ENCODE data around the gene MET. TPM values are rescaled to one million over a fixed set of nuclear protein-coding genes. Genes with fewer than 3 reads are reported as not detected.

The MET gene
- total RNA-seq, 2 experiments from 2014 or later, result 0.58 to 0.72 TPM

DNA sequence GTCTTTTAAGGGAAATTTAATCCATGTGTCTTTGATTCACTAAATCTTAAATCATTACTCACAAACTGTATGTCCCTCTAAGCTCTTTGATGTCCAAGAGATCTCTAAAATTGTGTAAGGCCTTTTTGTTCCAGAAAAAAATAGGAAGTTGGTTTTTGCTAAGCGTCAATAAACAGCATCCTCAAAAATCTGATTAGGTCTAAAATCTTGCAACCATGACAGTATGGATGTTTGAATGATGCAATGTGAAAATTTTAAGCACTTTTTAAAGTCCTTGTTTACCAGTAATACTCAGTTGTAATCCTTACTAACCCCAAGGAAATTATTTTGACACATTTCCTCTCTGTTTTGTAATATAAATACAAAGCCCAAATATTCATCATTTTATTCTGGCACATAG, 6.8 kb downstream of the MET start:
- Mint-ChIP-seq H3K4me1 (peaks cover 3% of the 10 kb centered on the region), H3K9me3 (no peaks in the 10 kb centered on the region), H3K36me3 (no peaks in the 10 kb centered on the region), H3K27me3 (peaks cover 43% of the 10 kb centered on the region), H3K27ac (no peak overlapping the region), H3K4me3 (no peak overlapping the region)
- no peak for DNase-seq

DNA sequence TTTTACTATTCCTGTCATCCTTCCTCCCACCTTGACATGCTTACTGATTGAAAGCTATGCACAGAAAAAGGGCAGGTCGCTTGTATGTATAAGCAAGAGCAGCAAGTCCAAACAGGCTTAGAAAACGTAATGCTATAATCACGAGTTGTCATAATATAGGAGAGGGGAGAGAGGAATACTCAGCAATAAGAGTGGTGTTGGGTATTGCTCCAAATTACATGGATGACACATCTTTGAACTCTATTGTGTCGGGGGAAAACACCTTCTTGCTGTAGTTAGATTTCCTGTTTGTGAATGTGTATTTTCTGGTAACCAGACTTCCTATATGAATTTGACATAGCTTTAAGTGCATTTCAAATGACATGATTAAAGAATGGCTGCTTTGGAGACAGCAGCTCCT, 7.5 kb downstream of the MET start:
- no peak for DNase-seq
- peaks cover 3% of the 10 kb centered on the region for H3K4me1 Mint-ChIP-seq
- no peak overlapping the region for H3K27ac Mint-ChIP-seq
- peaks cover 48% of the 10 kb centered on the region for H3K27me3 Mint-ChIP-seq
- no peak overlapping the region for H3K4me3 Mint-ChIP-seq
- no peaks in the 10 kb centered on the region for H3K36me3 Mint-ChIP-seq
- H3K9me3 Mint-ChIP-seq, result no peaks in the 10 kb centered on the region

DNA sequence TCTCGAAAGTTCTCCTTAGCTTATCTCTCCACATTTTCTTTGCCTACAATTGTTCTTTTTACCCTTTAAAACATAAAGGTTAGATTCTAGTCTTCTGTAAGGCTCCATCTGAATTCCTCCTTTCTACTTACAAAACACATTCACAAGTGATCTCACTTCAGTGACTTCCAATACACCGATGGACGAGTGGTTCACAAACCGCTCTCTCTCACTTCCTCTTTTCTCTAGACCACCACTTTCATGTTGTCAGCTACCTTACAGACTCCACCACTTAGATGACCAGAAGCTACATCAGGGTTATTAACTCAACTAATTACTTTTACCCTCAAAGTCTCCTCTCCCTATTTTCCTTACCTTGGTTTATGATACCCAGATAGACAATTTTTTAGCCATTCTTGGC, 11.8 kb downstream of the MET start:
- no peak overlapping the region for H3K4me3 Mint-ChIP-seq
- H3K9me3 Mint-ChIP-seq, result no peaks in the 10 kb centered on the region
- H3K27ac Mint-ChIP-seq, result no peak overlapping the region
- H3K4me1 Mint-ChIP-seq, result peaks cover 3% of the 10 kb centered on the region
- H3K27me3 Mint-ChIP-seq, result peaks cover 40% of the 10 kb centered on the region
- DNase-seq, result no peak
- peaks cover 2% of the 10 kb centered on the region for H3K36me3 Mint-ChIP-seq

DNA sequence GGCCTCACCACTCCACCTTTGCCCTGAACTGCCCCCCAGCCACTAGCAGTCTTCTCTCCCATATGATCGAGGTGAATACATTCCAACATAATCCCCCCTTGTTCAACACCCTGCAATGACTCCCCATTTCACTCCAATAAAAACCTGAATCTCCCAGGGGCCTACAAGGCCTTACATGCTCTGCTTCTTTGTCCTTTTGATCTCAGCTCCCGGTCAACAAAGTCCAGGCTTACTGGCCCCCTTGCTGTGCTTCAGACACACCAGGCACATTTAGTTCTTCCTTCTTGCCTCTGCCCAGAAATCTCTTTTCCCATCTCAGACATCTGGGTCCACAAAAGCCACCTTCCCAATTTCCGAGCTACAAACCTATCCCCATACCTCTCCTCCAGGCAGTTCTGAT, 14.0 kb downstream of the MET start:
- H3K27ac Mint-ChIP-seq, result no peak overlapping the region
- H3K4me3 Mint-ChIP-seq, result no peak overlapping the region
- no peak for DNase-seq
- H3K36me3 Mint-ChIP-seq, result peaks cover 2% of the 10 kb centered on the region
- H3K27me3 Mint-ChIP-seq, result peaks cover 41% of the 10 kb centered on the region
- no peaks in the 10 kb centered on the region for H3K4me1 Mint-ChIP-seq
- H3K9me3 Mint-ChIP-seq, result no peaks in the 10 kb centered on the region

DNA sequence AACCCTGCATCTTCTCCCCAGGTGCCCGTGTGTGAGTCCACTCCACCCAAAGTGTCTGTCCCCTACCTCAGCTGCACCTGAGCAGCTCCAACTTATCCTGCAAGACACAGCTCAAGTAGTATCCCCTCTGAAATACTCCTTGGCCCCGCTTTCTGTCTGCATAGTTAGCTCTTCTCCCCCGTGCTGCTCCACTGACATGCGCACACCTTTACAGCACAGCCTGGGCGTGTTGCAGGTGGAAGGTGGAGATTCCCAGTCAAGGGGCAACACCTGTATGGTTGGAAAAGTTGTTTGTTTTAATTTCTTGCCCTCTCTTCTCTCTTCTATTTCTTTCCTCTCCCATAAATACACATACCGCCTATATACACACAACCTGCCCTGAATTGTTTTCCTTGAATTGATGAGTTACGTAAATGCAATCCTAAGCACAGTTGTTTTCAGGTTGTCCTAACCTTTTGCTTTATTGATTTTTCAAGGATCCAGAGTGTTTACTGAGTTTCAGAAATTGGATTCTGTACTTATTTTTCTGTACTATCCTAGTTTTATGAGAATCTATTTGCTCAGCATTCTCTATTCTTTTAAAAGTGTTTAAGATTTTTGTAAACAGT, 14.9 kb downstream of the MET start:
- Mint-ChIP-seq H3K27me3 (peaks cover 47% of the 10 kb centered on the region), H3K27ac (no peak overlapping the region), H3K9me3 (no peaks in the 10 kb centered on the region), H3K36me3 (peaks cover 2% of the 10 kb centered on the region), H3K4me1 (no peaks in the 10 kb centered on the region), H3K4me3 (no peak overlapping the region)
- DNase-seq, result no peak

DNA sequence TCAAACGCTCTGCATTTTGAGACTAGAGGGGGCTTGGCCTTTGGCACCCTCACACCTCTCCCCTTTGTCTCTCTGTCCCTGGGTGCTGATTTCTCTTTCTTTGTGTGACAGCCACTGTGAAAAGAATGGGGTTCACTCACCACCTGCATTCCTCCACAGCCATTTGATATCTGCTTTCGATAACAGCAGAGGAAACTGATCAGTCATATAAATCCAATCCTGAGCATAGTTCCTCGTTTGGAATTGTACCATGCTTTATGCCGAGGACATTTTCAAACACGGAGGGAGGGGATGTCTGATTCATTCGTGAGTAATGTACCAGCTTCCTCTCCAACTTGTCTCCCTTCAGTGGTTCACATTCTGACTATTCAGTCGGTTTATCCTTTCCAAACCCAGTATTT, 15.8 kb downstream of the MET start:
- no peak for DNase-seq
- H3K9me3 Mint-ChIP-seq, result no peaks in the 10 kb centered on the region
- H3K27ac Mint-ChIP-seq, result no peak overlapping the region
- H3K4me1 Mint-ChIP-seq, result peaks cover 2% of the 10 kb centered on the region
- no peak overlapping the region for H3K4me3 Mint-ChIP-seq
- H3K27me3 Mint-ChIP-seq, result peaks cover 42% of the 10 kb centered on the region
- H3K36me3 Mint-ChIP-seq, result peaks cover 2% of the 10 kb centered on the region

DNA sequence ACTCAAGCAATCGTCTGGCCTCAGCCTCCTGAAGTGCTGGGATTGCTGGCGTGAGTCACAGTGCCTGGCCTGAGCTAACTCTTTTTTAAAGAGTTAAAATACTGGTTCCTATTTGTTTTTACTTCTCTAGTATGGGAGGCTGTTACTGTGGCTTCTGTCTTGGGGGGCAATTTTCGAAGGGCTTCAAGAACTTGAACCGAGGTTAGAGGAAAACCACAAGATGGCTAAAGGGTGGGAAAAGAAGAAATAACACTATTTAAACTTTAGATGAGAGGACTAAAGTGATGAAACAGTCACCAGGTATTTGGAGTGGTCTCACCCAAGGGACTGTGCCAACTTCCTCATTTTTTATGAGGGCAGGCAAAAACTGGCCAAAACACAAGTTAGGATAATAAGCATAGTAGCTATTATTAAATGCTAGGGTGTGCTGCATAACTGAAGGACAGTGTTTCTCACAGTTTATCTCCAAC, 17.8 kb downstream of the MET start:
- Mint-ChIP-seq H3K36me3 (peaks cover 2% of the 10 kb centered on the region), H3K27me3 (peaks cover 24% of the 10 kb centered on the region), H3K4me1 (peaks cover 2% of the 10 kb centered on the region), H3K9me3 (no peaks in the 10 kb centered on the region), H3K4me3 (no peak overlapping the region), H3K27ac (no peak overlapping the region)
- no peak for DNase-seq

DNA sequence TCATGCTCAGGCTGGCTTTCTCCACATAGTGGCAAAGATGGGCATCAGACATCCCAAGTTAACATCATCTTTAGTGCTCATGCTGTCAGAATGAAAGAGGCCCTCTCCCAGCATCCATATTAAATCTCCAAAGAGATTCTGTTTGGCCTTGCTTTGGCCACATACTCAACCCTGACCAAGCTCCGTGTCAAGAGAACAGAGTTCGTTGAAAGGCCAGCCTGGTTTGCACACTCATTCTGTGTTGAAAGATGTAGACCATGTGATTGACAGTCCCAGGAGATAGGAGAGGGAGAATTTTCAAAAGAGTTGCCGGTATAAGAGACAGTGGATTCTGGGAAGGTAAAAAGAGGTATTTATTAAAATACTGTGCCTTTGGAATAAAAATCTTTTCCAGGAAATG, 19.7 kb downstream of the MET start:
- peaks cover 16% of the 10 kb centered on the region for H3K27me3 Mint-ChIP-seq
- no peaks in the 10 kb centered on the region for H3K9me3 Mint-ChIP-seq
- peaks cover 2% of the 10 kb centered on the region for H3K4me1 Mint-ChIP-seq
- no peaks in the 10 kb centered on the region for H3K36me3 Mint-ChIP-seq
- H3K4me3 Mint-ChIP-seq, result no peak overlapping the region
- H3K27ac Mint-ChIP-seq, result no peak overlapping the region
- no peak for DNase-seq

DNA sequence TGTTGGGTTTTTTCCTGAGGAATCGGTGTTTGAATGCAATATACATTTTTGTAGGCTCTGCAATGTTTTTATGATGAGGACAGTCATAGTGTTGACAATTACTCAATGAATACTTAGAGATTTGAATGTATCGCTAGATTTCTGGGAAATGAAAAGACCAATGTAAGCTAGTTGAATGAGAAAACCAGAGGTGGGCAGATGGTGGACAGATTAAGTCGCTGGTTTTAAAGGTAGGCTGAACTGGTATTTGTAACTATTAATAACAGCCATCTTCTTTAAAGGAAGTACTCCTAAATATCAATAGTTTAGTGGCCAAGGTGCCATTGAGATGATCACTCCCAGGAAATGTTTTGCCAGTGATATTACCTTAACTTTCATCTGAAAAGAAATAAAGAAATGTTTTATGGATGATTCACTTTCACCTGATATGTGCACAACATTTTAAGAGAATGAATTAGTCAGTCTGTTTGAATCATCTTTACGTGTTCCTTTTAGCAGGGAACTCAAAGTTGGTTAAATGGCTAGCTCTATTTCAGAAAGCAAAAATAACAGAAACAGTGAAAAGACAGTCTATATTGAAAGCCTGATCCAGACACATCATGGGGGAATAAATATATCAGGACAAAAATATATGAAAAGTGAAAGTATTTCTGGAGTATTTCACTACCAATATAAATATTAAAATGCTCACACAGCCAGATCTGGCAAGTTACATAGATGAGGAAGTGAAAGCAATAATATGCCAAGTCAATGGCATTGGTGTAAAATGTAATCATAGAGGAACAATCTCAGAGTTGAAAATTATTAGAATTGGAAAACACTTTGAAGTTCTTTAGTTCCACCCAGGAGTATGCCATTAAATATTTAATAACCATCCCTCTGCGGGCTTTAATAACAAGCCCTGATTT, 20.7 kb downstream of the MET start:
- Mint-ChIP-seq H3K36me3 (no peaks in the 10 kb centered on the region), H3K9me3 (no peaks in the 10 kb centered on the region)

DNA sequence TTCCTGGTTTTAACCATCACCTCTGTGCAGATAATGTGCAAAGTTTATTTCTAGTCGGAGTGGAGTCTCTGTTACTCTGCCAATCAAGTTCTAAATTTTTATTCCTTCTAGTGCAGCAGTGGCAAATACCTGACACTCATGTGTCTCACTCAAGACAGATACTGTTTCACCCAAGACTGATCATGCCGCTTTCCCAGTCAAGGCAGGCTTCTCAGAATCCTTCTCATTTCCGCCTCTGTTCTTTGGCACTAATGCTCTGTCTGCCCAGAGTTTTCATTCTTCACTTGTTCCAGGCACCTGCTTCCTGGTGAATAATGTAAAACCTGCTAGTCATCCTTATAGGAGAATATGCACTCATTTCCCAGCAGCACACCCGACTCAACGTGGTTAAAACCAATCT, 24.7 kb downstream of the MET start:
- DNase-seq, result no peak
- H3K4me3 Mint-ChIP-seq, result no peak overlapping the region
- no peaks in the 10 kb centered on the region for H3K36me3 Mint-ChIP-seq
- no peaks in the 10 kb centered on the region for H3K9me3 Mint-ChIP-seq
- peaks cover 2% of the 10 kb centered on the region for H3K4me1 Mint-ChIP-seq
- peaks cover 11% of the 10 kb centered on the region for H3K27me3 Mint-ChIP-seq
- no peak overlapping the region for H3K27ac Mint-ChIP-seq

More for the DNA sequence above, 20.7 kb downstream of the MET start:
- H3K27ac Mint-ChIP-seq, result no peak overlapping the region
- peaks cover 2% of the 10 kb centered on the region for H3K4me1 Mint-ChIP-seq
- peaks cover 20% of the 10 kb centered on the region for H3K27me3 Mint-ChIP-seq
- no peak for DNase-seq
- H3K4me3 Mint-ChIP-seq, result no peak overlapping the region

DNA sequence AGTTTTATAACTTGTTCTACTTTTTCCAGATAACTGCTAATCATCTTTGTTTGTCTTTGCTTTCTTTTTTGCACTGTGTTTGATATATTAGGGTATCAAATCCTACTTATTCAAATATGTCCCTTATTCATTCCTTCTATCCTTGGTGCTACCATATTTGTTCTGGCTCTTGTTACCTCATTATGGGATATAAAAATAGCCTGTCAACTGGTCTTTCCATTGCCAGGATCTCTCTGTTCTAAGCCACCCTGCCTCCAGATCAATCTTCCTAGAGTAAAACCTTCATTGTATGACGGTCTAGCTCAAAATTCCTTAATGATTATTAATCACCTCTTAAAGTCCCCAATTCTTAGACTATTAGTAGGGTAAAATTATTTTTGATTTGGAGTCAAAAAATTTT, 25.2 kb downstream of the MET start:
- Mint-ChIP-seq H3K4me3 (no peak overlapping the region), H3K27ac (no peak overlapping the region), H3K36me3 (no peaks in the 10 kb centered on the region), H3K27me3 (peaks cover 11% of the 10 kb centered on the region), H3K4me1 (peaks cover 2% of the 10 kb centered on the region), H3K9me3 (no peaks in the 10 kb centered on the region)
- no peak for DNase-seq

DNA sequence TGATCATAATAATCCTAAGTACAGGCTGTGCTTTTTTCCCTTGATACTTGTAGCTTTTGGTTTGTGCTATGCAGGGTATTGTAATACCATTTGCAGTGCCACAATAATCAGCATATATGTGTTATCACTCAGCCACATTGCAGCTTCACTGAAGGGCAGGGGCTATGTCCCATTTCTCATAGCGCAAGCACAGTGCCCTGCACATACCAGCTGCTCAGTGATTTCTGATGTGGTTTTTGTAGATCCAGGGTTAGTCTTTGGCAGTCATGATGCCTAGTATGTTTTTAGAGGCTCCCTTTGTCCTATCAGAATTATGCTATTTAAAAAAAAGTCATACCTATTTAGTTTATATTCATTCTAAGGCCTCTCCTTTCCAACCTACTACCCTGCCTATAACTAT, 25.8 kb downstream of the MET start:
- Mint-ChIP-seq H3K9me3 (no peaks in the 10 kb centered on the region), H3K36me3 (no peaks in the 10 kb centered on the region), H3K4me1 (peaks cover under 1% of the 10 kb centered on the region), H3K4me3 (no peak overlapping the region), H3K27me3 (peaks cover 14% of the 10 kb centered on the region), H3K27ac (no peak overlapping the region)
- DNase-seq, result no peak

DNA sequence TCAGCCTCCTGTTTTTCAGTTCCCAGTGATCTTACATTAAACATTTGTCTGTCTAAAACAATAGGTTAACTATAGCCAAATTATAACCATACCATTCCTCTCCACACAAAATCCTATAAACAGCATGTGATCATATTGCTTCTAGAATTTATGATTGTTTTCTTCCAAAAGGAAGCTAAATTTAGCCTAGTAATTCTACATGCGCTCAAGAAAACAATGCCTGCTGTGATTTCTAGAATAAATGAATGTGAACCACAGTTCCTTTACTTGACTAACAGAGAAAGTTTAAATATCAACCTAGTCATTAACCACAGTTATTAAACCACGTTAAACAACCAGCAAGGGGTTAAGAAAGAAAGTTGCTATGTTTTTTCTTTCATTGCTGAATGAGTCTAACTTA, 26.4 kb downstream of the MET start:
- no peaks in the 10 kb centered on the region for H3K4me1 Mint-ChIP-seq
- no peak overlapping the region for H3K27ac Mint-ChIP-seq
- peaks cover 14% of the 10 kb centered on the region for H3K27me3 Mint-ChIP-seq
- H3K4me3 Mint-ChIP-seq, result no peak overlapping the region
- no peaks in the 10 kb centered on the region for H3K9me3 Mint-ChIP-seq
- DNase-seq, result no peak
- H3K36me3 Mint-ChIP-seq, result no peaks in the 10 kb centered on the region

DNA sequence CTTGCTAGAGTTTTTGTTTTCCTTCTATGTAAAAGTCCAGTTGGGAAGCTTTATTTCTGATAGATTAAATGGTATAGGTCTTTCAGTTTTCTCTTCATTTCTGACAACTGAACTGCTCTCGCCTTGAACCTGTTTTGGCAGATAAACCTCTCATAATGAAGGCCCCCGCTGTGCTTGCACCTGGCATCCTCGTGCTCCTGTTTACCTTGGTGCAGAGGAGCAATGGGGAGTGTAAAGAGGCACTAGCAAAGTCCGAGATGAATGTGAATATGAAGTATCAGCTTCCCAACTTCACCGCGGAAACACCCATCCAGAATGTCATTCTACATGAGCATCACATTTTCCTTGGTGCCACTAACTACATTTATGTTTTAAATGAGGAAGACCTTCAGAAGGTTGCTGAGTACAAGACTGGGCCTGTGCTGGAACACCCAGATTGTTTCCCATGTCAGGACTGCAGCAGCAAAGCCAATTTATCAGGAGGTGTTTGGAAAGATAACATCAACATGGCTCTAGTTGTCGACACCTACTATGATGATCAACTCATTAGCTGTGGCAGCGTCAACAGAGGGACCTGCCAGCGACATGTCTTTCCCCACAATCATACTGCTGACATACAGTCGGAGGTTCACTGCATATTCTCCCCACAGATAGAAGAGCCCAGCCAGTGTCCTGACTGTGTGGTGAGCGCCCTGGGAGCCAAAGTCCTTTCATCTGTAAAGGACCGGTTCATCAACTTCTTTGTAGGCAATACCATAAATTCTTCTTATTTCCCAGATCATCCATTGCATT, 27.1 kb downstream of the MET start:
- no peaks in the 10 kb centered on the region for H3K9me3 Mint-ChIP-seq
- DNase-seq, result no peak

DNA sequence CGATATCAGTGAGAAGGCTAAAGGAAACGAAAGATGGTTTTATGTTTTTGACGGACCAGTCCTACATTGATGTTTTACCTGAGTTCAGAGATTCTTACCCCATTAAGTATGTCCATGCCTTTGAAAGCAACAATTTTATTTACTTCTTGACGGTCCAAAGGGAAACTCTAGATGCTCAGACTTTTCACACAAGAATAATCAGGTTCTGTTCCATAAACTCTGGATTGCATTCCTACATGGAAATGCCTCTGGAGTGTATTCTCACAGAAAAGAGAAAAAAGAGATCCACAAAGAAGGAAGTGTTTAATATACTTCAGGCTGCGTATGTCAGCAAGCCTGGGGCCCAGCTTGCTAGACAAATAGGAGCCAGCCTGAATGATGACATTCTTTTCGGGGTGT, 27.7 kb downstream of the MET start:
- H3K27ac Mint-ChIP-seq, result no peak overlapping the region
- DNase-seq, result no peak
- peaks cover 14% of the 10 kb centered on the region for H3K27me3 Mint-ChIP-seq
- no peaks in the 10 kb centered on the region for H3K9me3 Mint-ChIP-seq
- H3K36me3 Mint-ChIP-seq, result no peaks in the 10 kb centered on the region
- no peaks in the 10 kb centered on the region for H3K4me1 Mint-ChIP-seq
- H3K4me3 Mint-ChIP-seq, result no peak overlapping the region

More for the DNA sequence above, 27.1 kb downstream of the MET start:
- H3K4me1 Mint-ChIP-seq, result no peaks in the 10 kb centered on the region
- H3K4me3 Mint-ChIP-seq, result no peak overlapping the region
- H3K36me3 Mint-ChIP-seq, result no peaks in the 10 kb centered on the region
- H3K27ac Mint-ChIP-seq, result no peak overlapping the region
- H3K27me3 Mint-ChIP-seq, result peaks cover 14% of the 10 kb centered on the region
